BE2C (cell line): ENCODE data around the gene CTSE.

Experiments
- DNase-seq: peaks from one replicate; pipeline ENCODE4 v3.0.0-alpha.2; 2020
- H3K27me3 ChIP-seq: fragments of 250-450 bp; sonication (Bioruptor Pico); 2 replicates; pipeline ENCODE4 v1.5.1; 2020; ENCODE audit warnings: mild to moderate bottlenecking
- H3K36me3 ChIP-seq: fragments of 250-450 bp; sonication (Bioruptor Pico); 2 replicates; pipeline ENCODE4 v1.5.1; 2020; ENCODE audit warnings: mild to moderate bottlenecking
- H3K4me1 ChIP-seq: fragments of 250-450 bp; sonication (Bioruptor Pico); 2 replicates; pipeline ENCODE4 v1.5.1; 2020
- H3K4me3 ChIP-seq: 2 replicates; pipeline ENCODE4 v1.5.1; 2011; ENCODE audit warnings: low read depth, low read length
- H3K9me3 ChIP-seq: fragments of 250-450 bp; sonication (Bioruptor Pico); 2 replicates; pipeline ENCODE4 v1.5.1; 2020
- TF ChIP-seq, protein P1 (sequence below): IDR thresholded peaks from 2 replicates; pipeline ENCODE4 v1.5.1; 2012; ENCODE audit warnings: mild to moderate bottlenecking, low read depth, low read length

CTSE gene

DNA sequence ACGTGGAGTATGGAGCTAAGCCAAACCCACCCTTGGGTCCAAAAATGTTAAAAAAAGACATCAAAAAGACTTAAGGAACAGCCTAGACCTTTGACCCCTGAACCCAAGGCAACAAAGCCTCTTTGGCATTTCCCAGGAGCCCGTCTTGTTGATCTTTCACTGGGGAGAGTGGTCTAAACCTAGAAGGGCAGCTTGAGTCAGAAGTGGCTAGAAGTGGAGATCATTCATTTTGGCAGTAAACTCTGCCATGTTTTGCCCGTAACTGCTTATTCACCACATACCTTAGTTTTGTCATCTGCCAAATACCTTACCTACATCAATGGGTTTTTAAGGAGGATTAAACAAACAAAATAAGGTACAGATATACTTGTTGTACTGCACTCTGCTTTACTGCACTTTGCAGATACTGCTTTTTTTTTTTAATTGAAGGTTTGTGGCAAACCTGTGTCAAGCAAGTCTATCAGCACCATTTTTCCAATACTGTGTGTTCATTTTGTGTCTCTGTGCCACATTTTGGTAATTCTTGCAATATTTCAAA, 1.7 kb upstream of the CTSE start:
- H3K36me3 ChIP-seq: no peaks in the 10 kb centered on the region
- no peak for DNase-seq
- H3K27me3 ChIP-seq: peaks cover 34% of the 10 kb centered on the region
- no peaks in the 10 kb centered on the region for H3K4me1 ChIP-seq
- no peak overlapping the region for H3K4me3 ChIP-seq
- TF ChIP-seq, protein P1, sequence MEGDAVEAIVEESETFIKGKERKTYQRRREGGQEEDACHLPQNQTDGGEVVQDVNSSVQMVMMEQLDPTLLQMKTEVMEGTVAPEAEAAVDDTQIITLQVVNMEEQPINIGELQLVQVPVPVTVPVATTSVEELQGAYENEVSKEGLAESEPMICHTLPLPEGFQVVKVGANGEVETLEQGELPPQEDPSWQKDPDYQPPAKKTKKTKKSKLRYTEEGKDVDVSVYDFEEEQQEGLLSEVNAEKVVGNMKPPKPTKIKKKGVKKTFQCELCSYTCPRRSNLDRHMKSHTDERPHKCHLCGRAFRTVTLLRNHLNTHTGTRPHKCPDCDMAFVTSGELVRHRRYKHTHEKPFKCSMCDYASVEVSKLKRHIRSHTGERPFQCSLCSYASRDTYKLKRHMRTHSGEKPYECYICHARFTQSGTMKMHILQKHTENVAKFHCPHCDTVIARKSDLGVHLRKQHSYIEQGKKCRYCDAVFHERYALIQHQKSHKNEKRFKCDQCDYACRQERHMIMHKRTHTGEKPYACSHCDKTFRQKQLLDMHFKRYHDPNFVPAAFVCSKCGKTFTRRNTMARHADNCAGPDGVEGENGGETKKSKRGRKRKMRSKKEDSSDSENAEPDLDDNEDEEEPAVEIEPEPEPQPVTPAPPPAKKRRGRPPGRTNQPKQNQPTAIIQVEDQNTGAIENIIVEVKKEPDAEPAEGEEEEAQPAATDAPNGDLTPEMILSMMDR: no peak
- no peaks in the 10 kb centered on the region for H3K9me3 ChIP-seq

DNA sequence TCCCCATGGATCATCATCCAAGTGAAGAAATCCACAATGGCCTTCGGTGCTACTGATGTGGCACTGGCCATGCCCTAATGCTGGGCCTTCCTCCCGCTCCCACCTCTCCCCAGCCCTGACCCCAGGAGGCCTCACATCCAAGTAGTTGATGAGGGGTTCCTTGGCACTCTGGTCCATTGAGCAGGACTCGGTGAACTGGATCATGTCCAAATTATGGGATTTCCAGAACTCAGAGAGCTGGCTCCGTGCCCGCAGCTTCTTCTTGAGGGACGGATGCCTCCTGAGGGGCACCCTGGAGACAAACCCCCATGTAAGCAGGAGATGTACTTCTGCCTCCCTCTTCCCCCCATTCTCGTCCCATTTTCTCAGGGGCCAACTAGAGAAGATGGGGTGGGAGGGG, 929 bp downstream of the CTSE start:
- H3K4me1 ChIP-seq: no peaks in the 10 kb centered on the region
- H3K9me3 ChIP-seq: no peaks in the 10 kb centered on the region
- no peaks in the 10 kb centered on the region for H3K36me3 ChIP-seq
- no peak for DNase-seq
- TF ChIP-seq, protein P1: no peak
- no peak overlapping the region for H3K4me3 ChIP-seq
- H3K27me3 ChIP-seq: peaks cover 15% of the 10 kb centered on the region

- TF ChIP-seq, protein P1: no peak
- no peak overlapping the region for H3K4me3 ChIP-seq
- no peaks in the 10 kb centered on the region for H3K36me3 ChIP-seq
- H3K27me3 ChIP-seq: peaks cover 9% of the 10 kb centered on the region; the same call in 1 of the 2 replicates
- H3K4me1 ChIP-seq: no peaks in the 10 kb centered on the region
- no peaks in the 10 kb centered on the region for H3K9me3 ChIP-seq
- DNase-seq: no peak
Observed at GRCh38 chr1:206021626-206022365, 1.9 kb downstream of the CTSE start.

DNA sequence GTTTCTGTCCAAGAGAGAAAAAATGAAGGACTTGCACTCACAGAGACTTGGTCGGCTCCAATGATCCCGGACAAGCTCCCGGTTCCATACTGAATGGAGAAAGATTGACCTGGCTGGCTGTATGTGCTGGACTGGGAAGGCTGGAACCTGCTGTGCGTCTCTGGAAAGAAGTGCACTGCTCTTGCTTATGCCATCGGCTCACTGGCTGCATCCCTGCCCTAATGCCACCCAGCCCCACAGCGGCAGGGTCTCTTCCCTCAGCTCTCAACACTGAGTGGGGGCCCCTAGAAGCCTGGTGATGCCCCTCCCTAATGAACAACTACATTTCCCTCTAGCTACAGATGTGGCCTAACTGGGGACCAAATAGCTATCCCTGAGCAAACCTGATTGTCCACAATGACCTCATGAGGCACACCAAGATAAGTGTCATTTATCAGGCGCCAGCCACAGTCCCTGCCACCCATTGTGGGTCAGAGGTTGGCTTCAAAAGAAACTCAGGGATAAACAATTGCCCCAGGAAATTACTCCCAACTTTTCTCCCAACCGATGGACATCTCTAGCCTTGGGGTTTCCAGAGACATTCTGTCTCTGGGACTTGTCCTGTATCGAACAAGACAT, 2.6 kb downstream of the CTSE start:
- TF ChIP-seq, protein P1: no peak
- Histone ChIP-seq H3K4me1 (no peaks in the 10 kb centered on the region), H3K27me3 (peaks cover 9% of the 10 kb centered on the region; the same call in 1 of the 2 replicates), H3K9me3 (no peaks in the 10 kb centered on the region), H3K4me3 (no peak overlapping the region), H3K36me3 (no peaks in the 10 kb centered on the region)
- no peak for DNase-seq

GRCh38 chr1:206020393-206021007, 3.2 kb downstream of the CTSE start:
- DNase-seq: no peak
- Histone ChIP-seq H3K36me3 (no peaks in the 10 kb centered on the region), H3K4me1 (no peaks in the 10 kb centered on the region), H3K9me3 (no peaks in the 10 kb centered on the region), H3K27me3 (peaks cover 9% of the 10 kb centered on the region; the same call in 1 of the 2 replicates), H3K4me3 (no peak overlapping the region)
- TF ChIP-seq, protein P1: no peak
